GM19240 (cell line): ENCODE results near the gene KPNA1.
"Not testable (repeated sequence)": the region's sequence is repeated elsewhere in the genome, so short reads cannot be mapped to it uniquely, and the experiment has no call there.

Experiments used
- DNase-seq: peaks from one replicate; pipeline ENCODE4 v3.0.0; 2011; ENCODE audit warnings: low spot score; ENCODE audit not compliant: insufficient read length

The KPNA1 gene

DNA sequence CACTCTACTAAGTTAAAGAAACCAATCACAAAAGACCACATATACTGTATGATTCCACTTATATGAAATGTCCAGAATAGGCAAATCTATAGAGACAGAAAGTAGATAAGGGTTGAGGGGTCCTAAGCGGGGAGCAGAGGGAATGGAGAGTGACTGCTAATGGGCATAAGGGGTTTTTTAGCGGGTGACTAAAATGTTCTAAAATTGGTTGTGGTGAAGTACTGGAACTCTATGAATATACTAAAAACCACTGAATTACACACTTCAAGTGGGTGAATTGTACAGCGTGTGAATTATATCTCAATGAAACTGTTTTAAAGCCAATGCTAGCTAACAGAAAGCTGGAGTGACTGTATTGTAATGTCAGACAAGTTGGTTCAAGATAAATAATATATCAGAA, 33.3 kb downstream of the KPNA1 start:
- no peak for DNase-seq

DNA sequence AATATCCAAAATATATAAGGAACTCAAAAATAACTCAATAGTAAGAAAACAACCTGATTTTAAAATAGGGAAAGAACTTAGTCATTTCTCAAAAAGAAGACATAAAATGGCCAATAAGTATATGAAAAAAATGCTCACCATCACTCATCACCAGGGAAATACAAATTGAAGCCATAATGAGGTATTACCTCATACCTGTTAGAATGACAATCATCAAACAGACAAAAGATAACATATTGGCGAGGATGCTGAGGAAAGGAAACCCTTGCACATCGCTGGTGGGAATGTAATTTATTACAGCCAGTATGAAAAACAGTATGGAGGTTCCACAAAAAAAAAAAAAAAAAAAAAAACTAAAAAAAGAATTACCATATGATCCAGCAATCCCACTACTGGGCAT, 38.2 kb downstream of the KPNA1 start:
- no peak for DNase-seq

DNA sequence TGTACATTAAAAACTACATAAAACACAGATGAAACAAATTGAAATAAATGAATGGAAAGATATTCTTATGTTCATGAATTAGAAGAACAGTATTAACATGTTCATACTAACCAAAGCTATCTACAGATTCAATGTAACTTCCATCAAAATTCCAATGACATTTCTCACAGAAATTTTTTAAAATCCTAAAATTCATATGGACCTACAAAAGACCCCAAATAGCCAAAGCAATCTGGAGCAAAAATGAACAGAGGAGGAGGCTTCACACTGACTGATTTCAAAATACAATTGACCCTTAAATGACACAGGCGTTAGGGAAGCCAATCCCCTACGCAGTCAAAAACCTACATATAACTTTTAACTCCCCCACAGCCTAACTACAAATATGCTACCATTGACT, 39.4 kb downstream of the KPNA1 start:
- DNase-seq: no peak

DNA sequence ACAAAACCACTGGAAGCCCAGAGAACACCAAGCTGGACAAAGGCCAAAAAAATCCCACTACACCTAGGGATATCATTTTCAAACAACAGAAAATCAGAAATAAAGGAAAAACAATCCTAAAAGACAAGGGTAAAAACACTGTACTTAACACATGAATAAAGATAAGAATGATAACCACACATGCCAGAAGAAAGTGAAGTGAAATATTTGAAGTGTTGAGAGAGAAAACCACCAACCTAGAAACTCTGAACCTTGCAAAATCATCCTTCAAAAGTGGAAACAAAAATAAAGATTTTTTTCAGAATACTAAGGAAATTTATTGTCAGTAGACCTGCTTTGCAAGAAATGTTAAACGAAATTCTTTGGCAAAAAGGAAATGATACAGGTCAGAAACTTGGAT, 45.1 kb downstream of the KPNA1 start:
- DNase-seq: no peak

DNA sequence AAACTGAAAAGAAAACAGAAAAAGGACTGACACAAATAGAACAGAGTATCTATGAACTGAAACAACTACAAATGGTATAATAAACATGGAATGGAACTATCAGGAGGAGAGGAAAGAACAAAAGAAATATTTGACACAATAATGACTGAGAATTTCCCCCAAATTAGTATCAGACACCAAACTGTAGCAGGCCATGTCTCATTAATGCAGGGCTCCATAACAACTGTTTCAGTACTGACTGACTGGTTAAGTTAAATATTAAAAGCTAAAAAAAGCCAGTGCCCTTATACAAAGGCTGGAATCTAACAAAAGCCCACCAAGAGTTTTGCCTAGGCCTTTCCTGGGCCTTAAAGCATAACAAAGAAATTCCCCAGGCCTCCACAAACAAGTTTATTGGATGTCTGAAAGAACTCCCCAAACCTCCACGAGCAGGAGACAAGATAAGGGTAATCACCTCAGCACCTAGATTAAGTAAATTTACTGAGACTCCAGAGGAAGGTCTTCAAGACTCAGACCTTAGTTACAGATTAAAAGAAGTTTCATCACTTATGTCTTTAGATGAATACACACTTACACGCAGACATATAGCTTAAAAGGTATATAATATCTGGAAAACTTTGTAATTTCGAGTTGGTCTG, 45.7 kb downstream of the KPNA1 start:
- DNase-seq: no peak

DNA sequence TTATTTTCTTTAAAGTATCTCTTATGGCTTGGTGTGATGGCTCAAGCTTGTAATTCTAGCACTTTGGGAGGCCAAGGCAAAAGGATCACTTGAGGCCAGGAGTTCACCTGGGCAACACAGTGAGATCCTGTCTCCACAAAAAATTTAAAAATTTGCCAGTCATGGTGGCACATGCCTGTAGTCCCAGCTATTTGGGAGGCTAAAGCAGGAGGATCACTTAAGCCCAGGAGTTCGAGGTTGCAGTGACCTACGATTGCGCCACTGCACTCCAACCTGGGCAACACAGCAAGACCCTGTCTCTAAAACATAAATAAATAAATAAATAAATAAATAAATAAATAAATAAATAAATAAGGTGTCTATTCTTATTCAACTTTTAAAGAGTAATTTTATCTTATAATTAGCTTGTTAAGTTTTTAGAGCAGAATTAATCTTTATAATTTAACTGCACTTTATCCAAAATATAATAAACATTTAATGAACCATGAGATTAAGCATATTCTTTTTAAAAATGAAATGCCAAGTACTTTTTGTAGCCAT, 48.0 kb downstream of the KPNA1 start:
- no peak for DNase-seq

DNA sequence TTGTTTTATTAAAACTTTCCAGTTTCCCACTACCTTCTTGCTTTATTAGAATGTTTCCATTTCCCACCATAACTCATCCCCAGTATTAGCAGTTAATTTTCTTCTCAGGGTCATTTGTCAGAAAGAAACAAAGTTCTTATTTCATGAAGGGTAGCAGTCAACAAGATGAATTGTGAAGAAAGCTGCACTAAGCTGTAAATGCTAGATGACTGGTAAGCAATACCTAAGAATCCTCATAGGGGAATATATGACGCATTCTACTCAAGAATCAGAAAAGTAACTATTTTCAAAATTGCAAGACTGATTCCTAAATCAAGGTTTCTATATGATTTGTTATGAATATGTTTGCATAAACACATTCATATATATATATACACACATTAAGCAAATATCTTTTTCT, 50.1 kb downstream of the KPNA1 start:
- DNase-seq: no peak

DNA sequence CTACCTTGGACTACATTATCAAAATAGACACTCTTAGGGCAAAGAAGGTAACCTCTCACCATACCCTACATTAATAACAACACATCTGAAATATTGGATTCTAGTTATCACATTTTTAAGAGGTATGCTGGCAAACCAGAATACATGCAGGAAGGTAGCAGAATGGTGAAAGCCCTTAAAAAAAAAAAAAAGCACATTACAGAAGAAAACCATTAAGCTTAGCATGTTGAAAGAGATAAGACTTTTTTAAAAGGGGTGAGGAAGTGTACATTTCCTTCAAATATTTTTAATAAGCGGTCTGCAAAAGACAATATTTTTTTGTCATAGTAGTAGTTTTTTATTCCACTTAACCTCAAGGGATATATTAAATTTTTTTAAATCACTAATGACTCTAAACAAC, 52.3 kb downstream of the KPNA1 start:
- DNase-seq: no peak

DNA sequence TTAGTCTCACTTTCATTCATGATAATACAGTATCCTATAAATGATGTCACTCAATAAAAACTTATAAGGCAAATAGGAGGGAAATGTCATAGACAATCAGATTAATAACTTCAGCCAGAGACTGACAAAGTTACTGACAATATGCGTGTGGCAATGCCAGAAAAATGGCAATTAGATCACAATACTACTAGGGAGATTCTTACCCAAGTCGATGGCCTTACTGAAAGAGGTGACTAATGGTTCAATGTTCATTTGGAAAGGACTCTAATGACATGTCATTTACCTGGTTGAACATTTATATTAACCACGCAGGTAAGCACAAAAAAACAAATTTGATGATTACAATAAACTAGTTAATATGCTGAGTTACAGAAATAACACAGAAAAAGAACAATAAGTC, 52.9 kb downstream of the KPNA1 start:
- no peak for DNase-seq

DNA sequence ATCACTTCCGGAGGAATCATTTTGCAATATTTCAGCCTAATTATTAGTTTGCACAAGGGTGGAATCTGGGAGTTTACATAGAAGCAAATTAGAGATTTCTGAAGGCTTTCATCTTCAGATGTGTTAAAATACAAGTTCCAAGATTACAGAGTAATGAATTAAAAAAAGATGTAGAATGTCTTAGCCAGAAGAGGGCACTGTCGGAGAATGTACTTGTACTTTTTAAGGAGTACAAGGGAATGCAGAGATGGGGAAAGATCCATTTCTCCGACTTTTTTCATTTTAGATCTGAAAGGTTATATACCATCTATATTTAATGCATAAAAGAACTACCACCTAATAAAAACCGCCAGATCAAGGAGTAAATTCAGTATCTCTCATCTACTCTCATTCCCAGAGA, 55.7 kb downstream of the KPNA1 start:
- no peak for DNase-seq

DNA sequence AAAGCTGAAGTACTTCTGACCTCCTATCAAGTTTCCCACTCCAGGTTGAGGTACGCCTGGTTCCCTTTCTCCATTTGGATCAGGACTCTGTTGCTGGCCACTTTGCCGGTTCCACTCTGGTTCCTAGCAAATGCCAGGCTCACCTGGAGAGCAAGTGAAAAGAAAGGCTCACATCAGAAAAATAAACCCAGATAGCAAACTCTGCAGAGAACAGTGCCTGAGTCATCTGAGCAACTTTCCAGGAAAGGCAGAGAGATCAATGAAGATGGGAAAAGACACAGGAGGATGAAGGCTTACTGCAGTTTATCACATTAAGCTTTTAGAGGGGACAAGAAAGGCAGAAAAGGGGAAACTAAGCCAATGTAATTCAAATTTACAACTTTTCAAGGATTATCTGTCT, 57.0 kb downstream of the KPNA1 start:
- no peak for DNase-seq

DNA sequence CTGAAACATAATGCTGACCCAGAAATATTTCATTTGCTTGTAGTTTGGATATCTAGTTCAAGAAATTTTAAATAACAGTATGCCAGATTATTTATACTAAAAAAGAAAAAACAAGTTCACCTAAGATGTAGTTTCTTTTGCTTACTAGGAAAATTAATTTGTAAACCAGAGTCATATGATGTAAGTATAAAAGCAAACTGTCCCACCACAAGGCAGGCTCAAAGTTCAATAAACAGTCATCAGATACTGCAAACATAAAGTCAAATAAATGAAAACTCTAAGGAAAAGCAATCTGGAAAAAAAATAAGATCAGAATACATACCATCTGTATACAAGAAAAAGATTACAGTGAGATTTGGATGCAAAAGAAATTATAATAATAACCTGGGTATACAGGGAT, 58.7 kb downstream of the KPNA1 start:
- DNase-seq: no peak

DNA sequence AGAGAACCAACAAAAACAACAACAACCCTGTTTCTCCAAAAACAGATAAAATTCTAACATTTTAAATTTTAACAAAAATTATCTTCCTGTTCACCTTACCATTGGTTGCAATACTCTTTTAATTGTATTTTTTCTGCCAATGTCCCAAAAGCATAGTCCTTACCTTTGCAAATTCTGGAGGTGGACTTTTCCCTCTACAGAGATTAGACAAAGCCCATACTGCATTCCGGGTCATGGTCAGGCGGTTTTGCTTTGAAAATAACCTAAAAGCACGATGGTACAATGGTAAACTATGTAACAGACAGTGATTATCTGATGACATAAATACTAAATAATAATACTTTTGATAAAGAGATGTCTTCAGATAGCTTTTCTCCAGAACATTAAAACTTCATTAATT, 63.4 kb downstream of the KPNA1 start:
- DNase-seq: no peak

DNA sequence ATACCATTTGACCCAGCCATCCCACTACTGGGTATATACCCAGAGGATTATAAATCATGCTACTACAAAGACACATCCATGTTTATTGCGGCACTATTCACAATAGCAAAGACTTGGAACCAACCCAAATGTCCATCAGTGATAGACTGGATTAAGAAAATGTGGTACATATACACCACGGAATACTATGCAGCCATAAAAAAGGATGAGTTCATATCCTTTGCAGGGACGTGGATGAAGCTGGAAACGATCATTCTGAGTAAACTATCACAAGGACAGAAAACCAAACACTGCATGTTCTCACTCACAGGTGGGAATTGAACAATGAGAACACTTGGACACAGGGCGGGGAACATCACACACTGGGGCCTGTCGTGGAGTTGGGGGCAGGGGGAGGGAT, 66.5 kb downstream of the KPNA1 start:
- DNase-seq: not testable (repeated sequence)

DNA sequence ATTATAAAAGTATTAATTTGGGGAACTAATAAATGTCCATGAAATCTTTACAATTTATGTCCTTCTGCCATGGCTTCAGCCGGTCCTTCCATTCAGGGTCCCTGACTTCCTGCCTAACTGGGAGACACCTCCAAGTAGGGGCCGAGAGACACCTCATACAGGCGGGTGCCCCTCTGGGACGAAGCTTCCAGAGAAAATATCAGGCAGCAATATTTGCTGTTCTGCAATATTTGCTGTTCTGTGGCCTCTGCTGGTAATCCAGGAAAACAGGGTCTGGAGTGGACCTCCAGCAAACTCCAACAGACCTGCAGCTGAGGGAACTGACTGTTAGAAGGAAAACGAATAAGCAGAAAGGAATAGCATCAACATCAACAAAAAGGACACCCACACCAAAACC, 70.2 kb downstream of the KPNA1 start:
- DNase-seq: not testable (repeated sequence)

DNA sequence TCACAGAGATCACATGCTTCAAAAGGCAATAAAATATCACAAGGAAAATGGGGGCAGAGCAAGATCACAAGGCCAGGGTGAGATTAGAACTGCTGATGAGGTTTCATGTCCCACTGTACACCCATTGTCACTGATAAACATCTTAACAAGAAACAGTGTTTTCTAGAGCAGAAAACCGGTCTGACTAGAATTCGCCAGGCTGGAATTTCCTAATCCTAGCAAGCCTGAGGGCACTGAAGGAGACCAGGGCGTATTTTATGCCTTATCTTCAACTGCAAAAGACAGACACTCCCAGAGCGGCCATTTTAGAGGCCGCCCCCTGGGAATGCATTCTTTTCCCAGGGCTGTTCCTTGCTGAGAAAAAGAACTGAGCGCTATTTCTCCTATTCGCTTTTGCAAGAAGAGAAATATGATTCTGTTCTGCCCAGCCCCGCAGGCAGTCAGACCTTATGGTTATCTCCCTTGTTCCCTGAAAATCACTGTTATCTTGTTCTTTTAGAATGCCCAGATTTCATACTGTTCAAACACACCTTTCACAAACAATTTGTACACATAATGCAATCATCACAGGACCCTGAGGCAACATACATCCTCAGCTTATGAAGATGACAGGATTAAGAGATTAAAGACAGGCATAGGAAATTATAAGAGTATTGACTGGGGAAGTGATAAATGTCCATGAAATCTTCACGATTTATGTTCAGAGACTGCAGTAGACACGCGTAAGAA, 70.8 kb downstream of the KPNA1 start:
- not testable (repeated sequence) for DNase-seq

DNA sequence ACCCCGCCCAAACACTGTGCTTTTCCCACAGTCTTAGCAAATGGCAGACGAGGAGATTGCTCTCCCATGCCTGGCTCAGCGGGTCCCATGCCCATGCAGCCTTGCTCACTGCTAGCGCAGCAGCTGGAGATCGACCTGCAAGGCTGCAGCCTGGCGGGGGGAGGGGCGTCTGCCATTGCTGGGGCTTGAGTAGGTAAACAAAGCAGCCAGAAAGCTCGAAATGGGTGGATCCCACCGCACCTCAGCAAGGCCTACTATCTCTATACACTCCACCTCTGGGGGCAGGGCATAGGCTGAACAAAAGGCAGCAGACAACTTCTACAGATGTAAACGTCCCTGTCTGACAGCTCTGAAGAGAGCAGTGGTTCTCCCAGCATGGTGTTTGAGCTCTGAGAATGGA, 71.6 kb downstream of the KPNA1 start:
- DNase-seq: no peak

DNA sequence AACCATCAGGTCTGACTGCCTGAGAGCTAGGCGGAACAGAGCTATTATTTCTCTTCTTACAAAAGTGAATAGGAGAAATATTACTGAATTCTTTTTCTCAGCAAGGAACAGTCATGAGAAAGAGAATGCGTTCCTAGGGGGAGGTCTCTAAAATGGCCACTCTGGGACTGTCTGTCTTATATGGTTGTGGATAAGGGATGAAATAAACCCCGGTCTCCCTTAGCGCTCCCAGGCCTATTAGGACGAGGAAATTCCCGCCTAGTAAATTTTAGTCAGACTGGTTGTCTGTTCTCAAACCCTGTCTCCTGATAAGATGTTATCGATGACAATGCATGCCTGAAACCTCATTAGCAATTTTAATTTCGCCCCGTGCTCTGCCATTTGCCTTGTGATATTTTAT, 78.8 kb downstream of the KPNA1 start:
- no peak for DNase-seq

DNA sequence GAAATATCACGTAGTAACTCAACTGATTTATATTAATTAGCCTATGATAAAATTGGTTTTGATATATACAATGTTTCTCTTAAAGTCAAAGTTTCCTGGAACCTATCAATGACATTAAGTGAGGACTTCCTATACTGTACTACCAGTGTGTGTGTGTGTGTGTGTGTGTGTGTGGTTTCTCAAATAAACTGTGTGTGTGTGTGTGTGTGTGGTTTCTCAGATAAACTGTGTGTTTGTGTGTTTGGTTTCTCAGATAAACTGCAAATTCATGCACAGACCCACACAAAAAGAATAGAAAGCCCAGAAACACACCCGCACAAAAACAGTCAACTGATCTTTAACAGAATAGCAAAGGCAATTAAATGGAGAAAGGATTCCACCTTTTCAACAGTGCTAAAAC, 84.4 kb downstream of the KPNA1 start:
- DNase-seq: no peak

DNA sequence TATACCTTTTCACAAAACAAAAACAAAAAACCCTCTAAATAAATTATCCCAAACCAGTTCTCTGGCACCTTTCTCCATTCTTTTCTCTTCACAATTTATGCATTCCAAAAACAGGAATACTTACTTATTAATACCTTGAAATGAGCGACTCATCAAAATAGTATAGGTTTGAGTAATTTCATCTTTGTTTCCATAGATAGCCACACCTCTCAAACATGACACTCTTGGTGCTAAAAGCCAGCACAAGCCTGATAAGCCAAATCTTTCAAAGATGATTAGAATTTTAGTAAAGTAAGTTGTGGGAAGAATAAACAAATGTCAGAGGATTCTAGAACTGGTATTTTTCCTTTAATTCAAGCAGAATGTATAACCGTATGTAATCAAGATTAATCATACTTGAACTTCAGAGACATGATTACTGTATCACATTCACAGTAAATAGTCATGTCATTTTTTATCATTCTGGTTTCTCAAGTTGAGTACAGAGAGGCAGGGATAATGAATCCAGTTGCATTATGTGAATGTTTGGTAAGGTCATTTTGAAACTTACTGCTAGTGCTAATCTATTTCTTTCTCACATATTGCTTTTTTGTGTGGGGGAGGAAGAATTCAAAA, 86.8 kb downstream of the KPNA1 start:
- no peak for DNase-seq

DNA sequence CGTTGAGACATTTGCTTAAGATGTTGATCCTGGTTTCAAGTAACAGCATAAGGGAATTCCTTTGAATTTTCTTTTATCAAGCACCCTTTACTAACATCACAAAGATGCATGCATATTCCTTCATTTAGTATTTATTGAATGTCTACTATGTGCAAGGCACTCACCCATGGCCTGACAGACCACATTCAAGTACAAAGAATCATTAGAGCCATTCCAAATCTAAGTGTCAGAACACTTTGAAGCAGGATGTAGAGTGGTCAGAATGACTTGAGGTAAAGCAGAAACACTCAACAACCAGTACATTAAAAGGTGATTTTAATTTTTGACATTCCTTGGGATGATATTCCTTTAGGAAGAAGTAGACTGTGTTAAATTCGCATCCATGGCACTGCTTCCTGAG, 92.9 kb downstream of the KPNA1 start:
- DNase-seq: no peak

DNA sequence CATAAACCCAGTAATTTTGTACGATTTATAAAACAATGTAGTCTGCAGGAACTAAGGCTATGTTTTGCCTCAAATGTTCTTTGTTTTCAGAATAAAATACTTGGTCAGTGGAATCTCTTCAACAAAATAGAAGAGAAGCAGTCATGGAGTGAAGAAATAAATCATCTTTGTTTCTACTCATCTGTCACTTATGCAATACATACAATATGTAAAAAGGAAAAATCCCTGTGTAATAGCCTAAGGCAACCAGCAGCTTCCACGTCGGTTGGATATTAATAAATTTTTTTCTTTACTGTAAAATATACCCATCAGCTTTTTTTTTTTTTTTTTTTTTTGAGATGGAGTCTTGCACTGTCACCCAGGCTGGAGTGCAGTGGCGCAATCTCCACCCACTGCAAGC, 93.6 kb downstream of the KPNA1 start:
- no peak for DNase-seq

DNA sequence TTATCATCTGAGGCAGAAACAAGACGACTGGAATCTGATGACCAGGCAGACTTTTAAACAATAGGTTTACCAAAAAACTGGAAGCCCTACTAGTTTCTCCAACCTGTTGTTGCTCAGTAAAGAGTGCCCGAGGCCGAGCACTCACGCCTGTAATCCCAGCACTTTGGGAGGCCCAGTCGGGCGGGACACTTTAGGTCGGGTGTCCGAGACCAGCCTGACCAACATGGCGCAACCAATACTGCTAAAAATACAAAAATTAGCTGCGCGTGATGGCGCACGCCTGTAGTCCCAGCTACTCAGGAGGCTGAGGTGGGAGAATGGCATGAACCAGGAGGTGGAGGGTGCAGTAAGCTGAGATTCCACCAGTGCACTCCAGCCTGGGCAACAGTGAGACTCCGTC, 97.8 kb downstream of the KPNA1 start:
- DNase-seq: no peak
